IPS-20b (cell line): ENCODE measurements around the gene NCCRP1.
"Not testable (repeated sequence)": the region's sequence is repeated elsewhere in the genome, so short reads cannot be mapped to it uniquely, and the experiment has no call there.

ENCODE experiments used
- H3K27ac ChIP-seq: one replicate; pipeline ENCODE4 v1.5.1; 2013; ENCODE audit warnings: low read length
- H3K27me3 ChIP-seq: 2 replicates; pipeline ENCODE4 v1.6.1; 2013; ENCODE audit warnings: mild to moderate bottlenecking, low read length, inconsistent platforms; ENCODE audit not compliant: insufficient read depth
- H3K36me3 ChIP-seq: 2 replicates; pipeline ENCODE4 v1.6.1; 2013; ENCODE audit warnings: low read depth, mild to moderate bottlenecking, inconsistent platforms, low read length, moderate library complexity; ENCODE audit not compliant: insufficient read depth
- H3K4me1 ChIP-seq: 2 replicates; pipeline ENCODE4 v1.6.1; 2013; ENCODE audit warnings: mild to moderate bottlenecking, control low read depth, inconsistent platforms, low read length, moderate library complexity; ENCODE audit not compliant: insufficient read depth
- H3K4me3 ChIP-seq: 2 replicates; pipeline ENCODE4 v1.5.1; 2013; ENCODE audit warnings: mild to moderate bottlenecking, low read length, inconsistent platforms
- H3K9ac ChIP-seq: 2 replicates; pipeline ENCODE4 v1.6.1; 2013; ENCODE audit warnings: low read depth, mild to moderate bottlenecking, inconsistent platforms, low read length, moderate library complexity
- H3K9me3 ChIP-seq: 2 replicates; pipeline ENCODE4 v1.6.1; 2013; ENCODE audit warnings: mild to moderate bottlenecking, low read depth, low read length, inconsistent platforms; ENCODE audit not compliant: insufficient read depth

NCCRP1 gene

GRCh38 chr19:39218230-39219007 is 21.7 kb downstream of the NCCRP1 start:
- Histone ChIP-seq H3K9ac (no peak overlapping the region), H3K4me3 (no peak overlapping the region)

GRCh38 chr19:39219108-39219507 is 22.3 kb downstream of the NCCRP1 start:
- H3K27me3 ChIP-seq, result peaks cover 26% of the 10 kb centered on the region
- H3K9ac ChIP-seq, H3K4me3 ChIP-seq, H3K27ac ChIP-seq, H3K9me3 ChIP-seq, H3K36me3 ChIP-seq, H3K4me1 ChIP-seq: not testable (repeated sequence)

More at GRCh38 chr19:39218230-39219007, 21.7 kb downstream of the NCCRP1 start:
- H3K27ac ChIP-seq, result no peak overlapping the region
- peaks cover 26% of the 10 kb centered on the region for H3K27me3 ChIP-seq
- H3K4me1 ChIP-seq, result no peaks in the 10 kb centered on the region
- no peaks in the 10 kb centered on the region for H3K36me3 ChIP-seq
- H3K9me3 ChIP-seq, result no peaks in the 10 kb centered on the region; the same call in 1 of the 2 replicates

- H3K4me3 ChIP-seq, result no peak overlapping the region
- no peak overlapping the region for H3K27ac ChIP-seq
- peaks cover 43% of the 10 kb centered on the region for H3K27me3 ChIP-seq
- H3K4me1 ChIP-seq, result no peaks in the 10 kb centered on the region
- H3K36me3 ChIP-seq, result no peaks in the 10 kb centered on the region
- H3K9ac ChIP-seq, result no peak overlapping the region
- H3K9me3 ChIP-seq, result no peaks in the 10 kb centered on the region
Measured at GRCh38 chr19:39223703-39224279, 27.0 kb downstream of the NCCRP1 start.

- Histone ChIP-seq H3K4me1 (no peaks in the 10 kb centered on the region), H3K27ac (no peak overlapping the region), H3K9ac (no peak overlapping the region), H3K27me3 (peaks cover 39% of the 10 kb centered on the region), H3K9me3 (no peaks in the 10 kb centered on the region), H3K36me3 (no peaks in the 10 kb centered on the region), H3K4me3 (no peak overlapping the region)
Measured at GRCh38 chr19:39224910-39225309, 28.1 kb downstream of the NCCRP1 start.

- Histone ChIP-seq H3K36me3 (no peaks in the 10 kb centered on the region), H3K27ac (no peak overlapping the region), H3K9ac (no peak overlapping the region), H3K4me3 (no peak overlapping the region), H3K27me3 (peaks cover 24% of the 10 kb centered on the region), H3K4me1 (no peaks in the 10 kb centered on the region), H3K9me3 (no peaks in the 10 kb centered on the region)
Measured at GRCh38 chr19:39230096-39230764, 33.5 kb downstream of the NCCRP1 start.

GRCh38 chr19:39232708-39233107 is 35.9 kb downstream of the NCCRP1 start:
- Histone ChIP-seq H3K9ac (no peak overlapping the region), H3K4me3 (no peak overlapping the region), H3K9me3 (no peaks in the 10 kb centered on the region), H3K4me1 (no peaks in the 10 kb centered on the region), H3K27me3 (peaks cover 19% of the 10 kb centered on the region), H3K36me3 (no peaks in the 10 kb centered on the region), H3K27ac (no peak overlapping the region)

GRCh38 chr19:39236527-39236926 is 39.8 kb downstream of the NCCRP1 start:
- Histone ChIP-seq H3K27ac (no peak overlapping the region), H3K27me3 (peaks cover 23% of the 10 kb centered on the region), H3K9ac (no peak overlapping the region), H3K36me3 (no peaks in the 10 kb centered on the region), H3K9me3 (no peaks in the 10 kb centered on the region), H3K4me3 (no peak overlapping the region), H3K4me1 (no peaks in the 10 kb centered on the region)

GRCh38 chr19:39237200-39238184 is 40.7 kb downstream of the NCCRP1 start:
- no peak overlapping the region for H3K27ac ChIP-seq
- no peak overlapping the region for H3K9ac ChIP-seq

GRCh38 chr19:39238209-39238608 is 41.4 kb downstream of the NCCRP1 start:
- Histone ChIP-seq H3K9ac (no peak overlapping the region), H3K4me1 (no peaks in the 10 kb centered on the region), H3K4me3 (no peak overlapping the region)

More at GRCh38 chr19:39237200-39238184, 40.7 kb downstream of the NCCRP1 start:
- H3K4me3 ChIP-seq, result no peak overlapping the region
- H3K4me1 ChIP-seq, result no peaks in the 10 kb centered on the region
- peaks cover 19% of the 10 kb centered on the region for H3K27me3 ChIP-seq
- H3K36me3 ChIP-seq, result no peaks in the 10 kb centered on the region
- no peaks in the 10 kb centered on the region for H3K9me3 ChIP-seq

GRCh38 chr19:39238944-39239343 is 42.2 kb downstream of the NCCRP1 start:
- H3K9me3 ChIP-seq, result no peaks in the 10 kb centered on the region
- H3K36me3 ChIP-seq, result no peaks in the 10 kb centered on the region
- H3K27me3 ChIP-seq, result peaks cover 19% of the 10 kb centered on the region
- H3K9ac ChIP-seq, result no peak overlapping the region
- H3K4me1 ChIP-seq, result no peaks in the 10 kb centered on the region
- no peak overlapping the region for H3K27ac ChIP-seq
- H3K4me3 ChIP-seq, result no peak overlapping the region

More at GRCh38 chr19:39238209-39238608, 41.4 kb downstream of the NCCRP1 start:
- Histone ChIP-seq H3K27ac (no peak overlapping the region), H3K9me3 (no peaks in the 10 kb centered on the region), H3K27me3 (peaks cover 19% of the 10 kb centered on the region), H3K36me3 (no peaks in the 10 kb centered on the region)

- H3K4me1 ChIP-seq, result no peaks in the 10 kb centered on the region
Measured at GRCh38 chr19:39240421-39240820, 43.7 kb downstream of the NCCRP1 start.

More at GRCh38 chr19:39240421-39240820, 43.7 kb downstream of the NCCRP1 start:
- Histone ChIP-seq H3K9me3 (no peaks in the 10 kb centered on the region), H3K9ac (no peak overlapping the region), H3K27ac (no peak overlapping the region), H3K36me3 (no peaks in the 10 kb centered on the region), H3K4me3 (no peak overlapping the region), H3K27me3 (peaks cover 19% of the 10 kb centered on the region)
